SU-DHL-6 (cell line): ENCODE measurements around the gene KIF1A.

Experiments
- H2AFZ ChIP-seq: fragments of 200-600 bp; sonication (generic); 2 replicates; pipeline ENCODE4 v1.6.1; 2014; ENCODE audit warnings: low read depth, mild to moderate bottlenecking, moderate library complexity, mixed read lengths, antibody characterized with exemption, low read length; ENCODE audit not compliant: severe bottlenecking
- H3F3A ChIP-seq: fragments of 200-600 bp; shearing (Covaris generic); 2 replicates; pipeline ENCODE4 v1.6.0; 2016; ENCODE audit warnings: antibody characterized with exemption, mild to moderate bottlenecking; ENCODE audit not compliant: insufficient read depth
- H3K27ac ChIP-seq: fragments of 200-600 bp; sonication (generic); 2 replicates; pipeline ENCODE4 v1.5.1; 2016; ENCODE audit warnings: low read depth, mild to moderate bottlenecking, low read length, moderate library complexity, mixed read lengths
- H3K27me3 ChIP-seq: fragments of 200-600 bp; sonication (generic), shearing (Covaris generic); 2 replicates; pipeline ENCODE4 v1.6.0; 2014; ENCODE audit warnings: mild to moderate bottlenecking, low read length
- H3K36me3 ChIP-seq: fragments of 200-600 bp; sonication (generic); 2 replicates; pipeline ENCODE4 v1.6.1; 2014; ENCODE audit warnings: mild to moderate bottlenecking, low read length, mixed read lengths
- H3K4me2 ChIP-seq: fragments of 300-600, 200-600 bp; shearing (Covaris generic), sonication (generic); 2 replicates; pipeline ENCODE4 v1.6.0; 2014; ENCODE audit warnings: low read length, low read depth, mild to moderate bottlenecking; ENCODE audit not compliant: poor library complexity, severe bottlenecking
- H3K4me3 ChIP-seq: fragments of 200-600 bp; sonication (generic); 2 replicates; pipeline ENCODE4 v1.5.1; 2014; ENCODE audit warnings: antibody characterized with exemption, low read length, mild to moderate bottlenecking, mixed read lengths; ENCODE audit not compliant: insufficient read depth, poor library complexity, severe bottlenecking
- H3K79me2 ChIP-seq: fragments of 200-600 bp; sonication (generic); 2 replicates; pipeline ENCODE4 v1.6.1; 2014; ENCODE audit warnings: mild to moderate bottlenecking, low read length, moderate library complexity; ENCODE audit not compliant: insufficient read depth
- H3K9ac ChIP-seq: fragments of 200-600 bp; sonication (generic); 2 replicates; pipeline ENCODE4 v1.7.0; 2014; ENCODE audit warnings: mild to moderate bottlenecking, low read length
- H3K9me2 ChIP-seq: fragments of 200-600 bp; sonication (generic); replicated peaks from 2 replicates; pipeline ENCODE4 v1.6.1; 2014; ENCODE audit warnings: low read length; ENCODE audit not compliant: insufficient read depth
- H3K9me3 ChIP-seq: fragments of 200-600 bp; sonication (generic); 2 replicates; pipeline ENCODE4 v1.6.1; 2014; ENCODE audit warnings: low read length, mixed read lengths; ENCODE audit not compliant: insufficient read depth
- H4K20me1 ChIP-seq: fragments of 200-600 bp; sonication (generic); 2 replicates; pipeline ENCODE4 v1.6.1; 2014; ENCODE audit warnings: low read depth, mild to moderate bottlenecking, antibody characterized with exemption, low read length, moderate library complexity, mixed read lengths
- CTCF ChIP-seq: fragments of 200-600 bp; sonication (generic); IDR thresholded peaks from one replicate; pipeline ENCODE4 v1.5.1; 2017; ENCODE audit warnings: antibody characterized with exemption, mild to moderate bottlenecking, low read length, moderate library complexity; ENCODE audit not compliant: insufficient read depth, poor library complexity, severe bottlenecking
- EZH2phosphoT487 ChIP-seq: fragments of 200-600 bp; sonication (generic), shearing (Covaris generic); conservative IDR thresholded peaks from 2 replicates; pipeline ENCODE4 v1.6.1; 2018; ENCODE audit warnings: mild to moderate bottlenecking, antibody characterized with exemption, low read length, moderate library complexity, mixed read lengths

KIF1A gene

GRCh38 chr2:240795454-240795853, 24.6 kb downstream of the KIF1A start:
- no peak overlapping the region for H3K4me2 ChIP-seq
- no peaks in the 10 kb centered on the region for H4K20me1 ChIP-seq
- no peaks in the 10 kb centered on the region for H3K27me3 ChIP-seq
- no peaks in the 10 kb centered on the region for H3K9me2 ChIP-seq
- H3F3A ChIP-seq: no peaks in the 10 kb centered on the region
- no peak overlapping the region for H3K27ac ChIP-seq
- no peak overlapping the region for H3K4me3 ChIP-seq
- H3K9ac ChIP-seq: no peak overlapping the region
- H2AFZ ChIP-seq: no peak overlapping the region
- no peaks in the 10 kb centered on the region for H3K9me3 ChIP-seq
- no peaks in the 10 kb centered on the region for H3K36me3 ChIP-seq
- no peaks in the 10 kb centered on the region for H3K79me2 ChIP-seq
- TF ChIP-seq EZH2phosphoT487 (no peak), CTCF (no peak)

DNA sequence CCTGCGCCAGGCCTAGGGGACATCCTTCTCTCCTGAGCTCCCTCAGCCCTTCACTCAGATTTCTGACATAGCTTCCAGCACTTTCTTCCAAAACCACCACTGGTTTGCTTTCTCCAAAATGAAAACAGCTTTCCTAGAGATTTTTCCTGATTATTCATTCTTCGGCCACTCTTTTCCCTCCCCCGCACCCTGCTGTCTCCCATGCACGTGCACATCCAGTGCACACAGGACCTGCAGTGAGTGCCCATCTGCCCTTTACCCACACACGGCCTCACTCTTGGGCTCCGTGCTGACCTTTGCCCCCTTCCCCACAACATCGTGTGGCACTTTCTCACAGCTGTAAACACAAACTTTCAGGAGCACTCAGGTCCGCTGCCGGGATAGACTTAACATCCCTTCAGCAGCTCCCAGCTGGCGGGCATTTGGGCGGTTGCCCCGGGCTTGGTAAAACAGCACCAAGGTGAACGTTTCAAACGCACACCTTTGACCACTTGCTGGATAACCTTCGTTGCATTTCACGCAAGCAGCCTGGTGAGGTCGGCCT, 25.8 kb downstream of the KIF1A start:
- Histone ChIP-seq H3K36me3 (no peaks in the 10 kb centered on the region), H3K9me3 (no peaks in the 10 kb centered on the region), H3K27ac (no peak overlapping the region), H3K27me3 (no peaks in the 10 kb centered on the region), H3K9ac (no peak overlapping the region), H2AFZ (no peak overlapping the region), H3F3A (no peaks in the 10 kb centered on the region), H4K20me1 (no peaks in the 10 kb centered on the region), H3K4me2 (no peak overlapping the region), H3K79me2 (no peaks in the 10 kb centered on the region), H3K4me3 (no peak overlapping the region), H3K9me2 (no peaks in the 10 kb centered on the region)
- no peak for TF ChIP-seq EZH2phosphoT487
- TF ChIP-seq CTCF: no peak

GRCh38 chr2:240793313-240794177, 26.5 kb downstream of the KIF1A start:
- Histone ChIP-seq H3K36me3 (no peaks in the 10 kb centered on the region), H3F3A (no peaks in the 10 kb centered on the region), H3K27me3 (no peaks in the 10 kb centered on the region), H4K20me1 (no peaks in the 10 kb centered on the region), H3K9me3 (no peaks in the 10 kb centered on the region), H3K4me2 (no peak overlapping the region), H3K27ac (no peak overlapping the region), H3K79me2 (no peaks in the 10 kb centered on the region), H3K9me2 (no peaks in the 10 kb centered on the region), H2AFZ (no peak overlapping the region), H3K4me3 (no peak overlapping the region), H3K9ac (no peak overlapping the region)
- TF ChIP-seq EZH2phosphoT487 (no peak), CTCF (no peak)
